ENCODE data around the gene CTTNBP2. TPM values are rescaled to one million over a fixed set of nuclear protein-coding genes. Genes with fewer than 3 reads are reported as not detected.

CTTNBP2 gene
- total RNA-seq, 2 donors from 2014 or later = 5.7 to 8.3 TPM

DNA sequence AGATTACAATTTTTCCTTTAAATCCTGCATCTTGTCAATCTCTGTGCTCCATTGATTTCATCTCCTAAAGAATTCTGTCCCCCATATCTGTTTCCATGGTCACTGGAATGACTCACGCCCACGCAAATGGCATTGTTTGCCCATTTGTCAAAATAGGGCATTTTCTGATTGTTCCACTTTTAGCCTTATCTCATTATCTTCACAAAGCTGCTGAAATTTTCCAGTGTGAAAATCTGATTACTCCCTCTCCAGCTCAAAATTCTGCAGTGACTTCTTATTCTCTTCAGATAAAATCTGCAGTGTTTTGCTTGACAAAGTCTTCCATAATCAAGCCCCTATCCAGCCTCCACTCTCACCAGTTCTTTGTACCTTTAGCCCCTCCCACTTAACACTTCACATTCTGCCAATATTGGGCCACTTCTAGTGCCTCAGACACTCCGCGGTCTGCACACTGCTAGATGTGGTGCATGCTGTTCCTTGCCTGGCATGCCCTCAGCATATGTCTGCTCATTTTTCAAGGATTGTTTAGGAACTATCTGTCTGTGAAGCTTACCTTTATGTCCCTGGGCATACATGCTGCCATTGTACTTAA, 33.9 kb upstream of the CTTNBP2 start:
- 85% methylated on average over 4 of the region's 4 CpGs for WGBS
- Histone ChIP-seq H3K4me1 (replicated peaks) (no peaks in the 10 kb centered on the region), H3K36me3 (no peaks in the 10 kb centered on the region), H3K27ac (no peak overlapping the region), H3K9me3 (no peaks in the 10 kb centered on the region), H3K4me3 (no peak overlapping the region), H3K27me3 (replicated peaks; ENCODE audit: insufficient read depth) (no peaks in the 10 kb centered on the region)
- no peak for DNase-seq (ENCODE audit: low spot score)
- TF ChIP-seq POLR2AphosphoS5 (IDR thresholded peaks at IDR 0.05) (no peak), POLR2A (IDR thresholded peaks at IDR 0.05) (no peak)
- TF ChIP-seq, protein P1, sequence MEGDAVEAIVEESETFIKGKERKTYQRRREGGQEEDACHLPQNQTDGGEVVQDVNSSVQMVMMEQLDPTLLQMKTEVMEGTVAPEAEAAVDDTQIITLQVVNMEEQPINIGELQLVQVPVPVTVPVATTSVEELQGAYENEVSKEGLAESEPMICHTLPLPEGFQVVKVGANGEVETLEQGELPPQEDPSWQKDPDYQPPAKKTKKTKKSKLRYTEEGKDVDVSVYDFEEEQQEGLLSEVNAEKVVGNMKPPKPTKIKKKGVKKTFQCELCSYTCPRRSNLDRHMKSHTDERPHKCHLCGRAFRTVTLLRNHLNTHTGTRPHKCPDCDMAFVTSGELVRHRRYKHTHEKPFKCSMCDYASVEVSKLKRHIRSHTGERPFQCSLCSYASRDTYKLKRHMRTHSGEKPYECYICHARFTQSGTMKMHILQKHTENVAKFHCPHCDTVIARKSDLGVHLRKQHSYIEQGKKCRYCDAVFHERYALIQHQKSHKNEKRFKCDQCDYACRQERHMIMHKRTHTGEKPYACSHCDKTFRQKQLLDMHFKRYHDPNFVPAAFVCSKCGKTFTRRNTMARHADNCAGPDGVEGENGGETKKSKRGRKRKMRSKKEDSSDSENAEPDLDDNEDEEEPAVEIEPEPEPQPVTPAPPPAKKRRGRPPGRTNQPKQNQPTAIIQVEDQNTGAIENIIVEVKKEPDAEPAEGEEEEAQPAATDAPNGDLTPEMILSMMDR (IDR thresholded peaks at IDR 0.05) = no peak
- intact Hi-C loops (cut with DNase I) = no loop called here

DNA sequence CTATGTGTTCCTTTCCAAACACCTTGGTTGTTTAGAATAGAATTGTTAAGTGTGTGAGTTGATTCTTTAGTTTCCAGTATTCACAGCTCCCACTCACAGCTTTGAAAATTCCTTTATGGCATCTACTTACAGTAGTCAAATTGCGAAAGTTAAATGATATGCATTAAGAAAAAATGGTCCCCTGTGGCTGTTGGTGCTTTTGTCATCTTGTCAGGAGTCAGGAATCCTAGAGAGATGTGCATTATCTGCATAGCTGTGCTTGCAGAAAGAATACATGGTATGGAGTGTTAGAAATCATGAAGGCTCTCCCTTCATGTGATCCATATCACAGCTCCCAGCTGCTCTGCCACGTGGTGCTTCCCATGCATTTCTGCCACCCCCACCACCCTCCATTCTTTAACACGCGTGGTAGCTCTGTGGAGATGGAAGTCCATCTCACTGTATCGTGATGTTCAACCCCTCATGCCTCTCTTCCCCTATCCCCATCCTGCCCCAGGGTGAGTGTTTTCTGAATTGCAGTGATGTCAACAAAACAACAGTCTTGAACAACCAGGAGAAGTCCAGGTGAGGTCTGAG, 29.2 kb upstream of the CTTNBP2 start:
- Histone ChIP-seq H3K4me3 (no peak overlapping the region), H3K36me3 (no peaks in the 10 kb centered on the region), H3K27ac (no peak overlapping the region), H3K27me3 (replicated peaks; ENCODE audit: insufficient read depth) (no peaks in the 10 kb centered on the region), H3K4me1 (replicated peaks) (no peaks in the 10 kb centered on the region), H3K9me3 (no peaks in the 10 kb centered on the region)
- no peak for DNase-seq (ENCODE audit: low spot score)
- intact Hi-C loops (cut with DNase I) = no loop called here
- WGBS = 88% methylated on average over 5 of the region's 5 CpGs
- TF ChIP-seq POLR2A (IDR thresholded peaks at IDR 0.05) (no peak), POLR2AphosphoS5 (IDR thresholded peaks at IDR 0.05) (no peak)
- TF ChIP-seq, protein P1 (IDR thresholded peaks at IDR 0.05) = no peak

DNA sequence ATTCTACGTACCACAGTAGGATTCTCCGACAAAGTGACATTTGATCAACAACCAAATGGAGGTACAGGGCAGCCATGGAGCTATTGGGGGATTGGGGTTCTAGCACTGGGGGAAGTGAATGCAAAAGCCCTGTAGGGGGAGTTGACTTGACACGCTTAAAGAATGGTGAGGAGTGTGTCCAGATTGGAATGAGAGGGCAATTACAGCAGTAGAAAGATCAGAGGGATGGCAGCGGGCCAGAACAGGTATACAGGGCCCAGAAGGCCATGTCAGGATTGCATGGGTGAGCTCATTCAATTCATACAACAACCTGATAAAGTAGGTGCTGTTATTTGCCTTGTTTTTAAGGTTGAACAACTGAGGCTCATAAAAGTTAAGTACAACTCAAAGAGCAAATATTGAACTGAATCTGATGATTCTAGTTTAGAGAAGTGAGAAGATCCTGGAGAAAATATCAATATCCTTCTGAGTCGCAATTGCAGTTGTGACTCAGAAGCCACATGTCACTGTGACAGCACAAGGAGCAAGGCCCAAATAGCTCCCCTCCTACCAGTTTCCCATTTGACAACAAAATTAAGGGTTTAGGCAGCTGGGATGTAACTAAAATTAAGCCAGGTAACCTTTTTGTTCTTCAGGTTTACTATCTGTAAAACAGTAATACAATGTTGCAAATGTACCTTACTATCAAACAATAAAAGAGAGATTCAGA, 28.0 kb upstream of the CTTNBP2 start:
- TF ChIP-seq, protein P1 (IDR thresholded peaks at IDR 0.05) = no peak
- no peak for TF ChIP-seq POLR2AphosphoS5 (IDR thresholded peaks at IDR 0.05)
- no peak for TF ChIP-seq POLR2A (IDR thresholded peaks at IDR 0.05)
- intact Hi-C loops (cut with DNase I) = no loop called here
- Histone ChIP-seq H3K27me3 (replicated peaks; ENCODE audit: insufficient read depth) (no peaks in the 10 kb centered on the region), H3K27ac (no peak overlapping the region), H3K9me3 (no peaks in the 10 kb centered on the region), H3K36me3 (no peaks in the 10 kb centered on the region), H3K4me1 (replicated peaks) (no peaks in the 10 kb centered on the region), H3K4me3 (no peak overlapping the region)
- 77% methylated on average over 5 of the region's 5 CpGs for WGBS
- DNase-seq (ENCODE audit: low spot score) = no peak

DNA sequence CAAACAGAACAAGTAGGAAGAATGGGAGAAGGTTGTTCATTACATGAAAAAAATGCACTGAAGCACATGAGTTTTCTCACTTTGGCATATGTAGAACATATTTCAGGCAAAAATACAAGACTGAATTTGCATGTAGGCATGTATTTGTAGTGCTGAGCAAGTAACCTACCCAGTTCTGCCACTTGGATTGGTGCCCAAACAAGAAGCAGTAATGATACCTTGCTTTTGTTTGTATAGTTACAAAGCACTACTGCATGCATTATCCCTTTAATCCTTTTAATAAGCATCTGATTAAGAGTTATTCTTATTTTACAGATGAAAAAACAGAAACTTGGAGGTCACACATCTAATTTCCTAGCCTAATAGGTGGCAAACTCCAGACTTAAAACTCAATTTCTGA, 23.1 kb upstream of the CTTNBP2 start:
- Histone ChIP-seq H3K4me1 (replicated peaks) (no peaks in the 10 kb centered on the region), H3K27ac (no peak overlapping the region), H3K27me3 (replicated peaks; ENCODE audit: insufficient read depth) (no peaks in the 10 kb centered on the region), H3K36me3 (no peaks in the 10 kb centered on the region), H3K9me3 (no peaks in the 10 kb centered on the region), H3K4me3 (no peak overlapping the region)
- TF ChIP-seq, protein P1 (IDR thresholded peaks at IDR 0.05) = no peak
- TF ChIP-seq POLR2AphosphoS5 (IDR thresholded peaks at IDR 0.05) (no peak), POLR2A (IDR thresholded peaks at IDR 0.05) (no peak)
- intact Hi-C loops (cut with DNase I) = no loop called here
- DNase-seq (ENCODE audit: low spot score) = no peak

DNA sequence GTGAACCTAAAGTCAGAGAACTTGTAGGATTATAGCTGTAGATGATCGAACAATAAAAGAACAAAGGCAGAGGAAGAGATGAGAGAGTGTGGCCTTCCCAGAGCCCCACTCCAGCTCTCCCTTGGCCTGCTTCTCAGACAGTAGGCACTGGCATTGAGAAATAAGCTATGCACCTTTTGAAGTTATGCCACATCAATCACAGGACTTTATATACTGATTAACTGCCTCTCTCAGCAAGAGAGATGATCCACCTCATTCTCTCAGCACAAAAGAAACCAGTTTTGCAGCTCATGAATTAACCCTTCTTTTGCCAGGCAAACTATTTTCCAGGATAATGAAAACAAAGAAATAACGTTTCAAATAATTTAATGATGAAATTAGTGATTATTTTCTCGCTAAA, 22.0 kb upstream of the CTTNBP2 start:
- Histone ChIP-seq H3K4me3 (no peak overlapping the region), H3K4me1 (replicated peaks) (no peaks in the 10 kb centered on the region), H3K9me3 (no peaks in the 10 kb centered on the region), H3K27ac (no peak overlapping the region), H3K36me3 (no peaks in the 10 kb centered on the region), H3K27me3 (replicated peaks; ENCODE audit: insufficient read depth) (no peaks in the 10 kb centered on the region)
- intact Hi-C loops (cut with DNase I) = no loop called here
- TF ChIP-seq, protein P1 (IDR thresholded peaks at IDR 0.05) = no peak
- no peak for DNase-seq (ENCODE audit: low spot score)
- WGBS = 58% methylated on average over 3 of the region's 3 CpGs

Data from prostate gland (tissue), 2 donors.